Neuron (in vitro differentiated cells): ENCODE measurements around the gene PDCL3.

Experiments
- H2AFZ ChIP-seq: one replicate; pipeline ENCODE4 v1.6.1; 2013; ENCODE audit warnings: low read depth, mild to moderate bottlenecking, inconsistent platforms, low read length, moderate library complexity
- H3K27me3 ChIP-seq: one replicate; pipeline ENCODE4 v1.6.1; 2013; ENCODE audit warnings: low read length; ENCODE audit not compliant: insufficient read depth
- H3K36me3 ChIP-seq: one replicate; pipeline ENCODE4 v1.6.1; 2013; ENCODE audit warnings: low read length; ENCODE audit not compliant: insufficient read depth
- H3K4me1 ChIP-seq: one replicate; pipeline ENCODE4 v1.6.1; 2013; ENCODE audit warnings: low read length; ENCODE audit not compliant: insufficient read depth
- H3K4me3 ChIP-seq: 2 replicates; pipeline ENCODE4 v1.5.1; 2013; ENCODE audit warnings: mild to moderate bottlenecking, low read length, moderate library complexity
- H3K9me3 ChIP-seq: one replicate; pipeline ENCODE4 v1.6.1; 2013; ENCODE audit warnings: low read length

The PDCL3 gene

DNA sequence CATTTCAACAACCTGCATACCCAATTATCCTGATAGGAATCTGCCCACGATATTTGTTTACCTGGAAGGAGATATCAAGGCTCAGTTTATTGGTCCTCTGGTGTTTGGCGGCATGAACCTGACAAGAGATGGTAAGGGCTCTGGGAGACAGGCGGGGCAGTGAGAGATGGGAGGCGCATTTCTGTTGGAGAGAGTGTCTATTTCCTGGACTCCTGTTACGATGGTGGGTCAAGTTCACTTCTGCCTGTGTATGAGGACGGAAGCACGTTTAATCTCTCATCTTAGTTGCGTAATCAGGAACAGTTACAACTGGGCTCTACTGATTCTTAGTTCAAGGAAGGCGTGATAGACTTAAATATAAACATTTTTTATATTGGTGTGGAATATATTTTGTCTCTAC lies 8.9 kb downstream of the PDCL3 start:
- peaks cover 42% of the 10 kb centered on the region for H3K36me3 ChIP-seq
- H3K4me1 ChIP-seq, result no peaks in the 10 kb centered on the region
- H2AFZ ChIP-seq, result no peak overlapping the region
- no peak overlapping the region for H3K4me3 ChIP-seq
- no peaks in the 10 kb centered on the region for H3K9me3 ChIP-seq
- H3K27me3 ChIP-seq, result no peaks in the 10 kb centered on the region

DNA sequence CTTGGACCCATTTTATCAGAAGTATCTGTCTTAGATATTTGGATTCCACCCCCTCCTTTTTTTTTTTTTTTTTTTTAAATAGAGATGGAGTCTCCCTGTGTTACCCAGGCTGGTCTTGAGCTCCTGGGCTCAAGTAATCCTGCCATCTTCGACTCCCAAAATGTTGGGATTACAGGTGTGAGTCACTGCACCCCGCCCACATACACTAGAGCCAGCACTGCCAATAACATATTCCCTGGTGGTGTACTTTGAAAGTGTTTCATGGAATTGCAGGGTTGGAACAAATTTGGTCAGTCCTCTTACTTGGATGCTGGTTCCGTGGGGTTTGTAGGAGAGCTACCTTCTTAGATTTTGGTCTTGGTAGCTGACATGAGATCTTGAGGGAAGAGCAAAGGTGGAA lies 15.0 kb downstream of the PDCL3 start:
- H3K36me3 ChIP-seq, result peaks cover 24% of the 10 kb centered on the region
- no peak overlapping the region for H3K4me3 ChIP-seq
- H2AFZ ChIP-seq, result no peak overlapping the region

DNA sequence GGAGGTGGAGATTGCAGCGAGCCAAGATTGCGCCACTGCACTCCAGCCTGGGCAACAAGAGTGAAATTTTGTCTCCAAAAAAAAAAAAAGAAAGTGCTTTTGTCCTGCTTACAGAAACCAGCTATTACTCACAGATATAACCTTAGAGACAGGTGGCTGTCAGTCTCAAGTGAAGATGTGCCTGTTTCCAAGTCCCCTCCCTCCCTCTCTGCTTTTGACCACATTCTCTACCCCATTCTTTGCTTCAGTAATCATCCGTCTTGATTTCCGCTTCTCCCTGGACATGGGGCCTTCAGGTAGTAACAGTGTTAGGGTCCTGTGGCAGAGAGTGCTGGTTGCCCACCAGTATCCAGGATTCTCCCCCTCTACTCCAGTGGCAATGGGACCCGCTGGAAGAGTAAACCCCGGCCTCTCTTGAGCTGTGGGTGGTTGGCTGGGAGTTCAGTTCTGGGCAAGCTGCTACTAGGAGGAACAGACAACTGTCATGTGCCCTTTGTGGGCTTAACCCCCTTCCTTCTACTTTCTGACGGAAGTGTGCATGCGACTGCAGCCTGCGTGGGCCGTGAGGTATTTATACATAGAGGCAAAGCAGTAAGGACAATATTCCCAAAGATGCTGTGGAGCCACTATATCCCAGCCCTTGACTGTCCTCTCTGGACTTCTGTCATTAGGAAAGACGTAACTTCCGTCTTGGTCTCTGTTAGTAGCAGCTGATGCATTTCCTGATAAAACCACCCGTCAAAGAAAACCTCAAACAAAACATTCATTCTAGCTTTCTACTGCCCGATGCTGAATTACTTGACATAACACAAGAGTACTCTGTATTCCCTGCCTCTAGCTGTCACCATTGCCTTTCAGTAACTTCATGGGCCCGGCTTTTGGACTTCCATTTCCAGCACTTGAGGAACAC lies 17.8 kb downstream of the PDCL3 start:
- Histone ChIP-seq H3K27me3 (no peaks in the 10 kb centered on the region), H3K4me1 (no peaks in the 10 kb centered on the region), H3K9me3 (peaks cover 1% of the 10 kb centered on the region), H2AFZ (no peak overlapping the region), H3K36me3 (peaks cover 9% of the 10 kb centered on the region), H3K4me3 (no peak overlapping the region)

More for the DNA sequence above, 15.0 kb downstream of the PDCL3 start:
- no peaks in the 10 kb centered on the region for H3K27me3 ChIP-seq
- no peaks in the 10 kb centered on the region for H3K4me1 ChIP-seq
- H3K9me3 ChIP-seq, result no peaks in the 10 kb centered on the region

DNA sequence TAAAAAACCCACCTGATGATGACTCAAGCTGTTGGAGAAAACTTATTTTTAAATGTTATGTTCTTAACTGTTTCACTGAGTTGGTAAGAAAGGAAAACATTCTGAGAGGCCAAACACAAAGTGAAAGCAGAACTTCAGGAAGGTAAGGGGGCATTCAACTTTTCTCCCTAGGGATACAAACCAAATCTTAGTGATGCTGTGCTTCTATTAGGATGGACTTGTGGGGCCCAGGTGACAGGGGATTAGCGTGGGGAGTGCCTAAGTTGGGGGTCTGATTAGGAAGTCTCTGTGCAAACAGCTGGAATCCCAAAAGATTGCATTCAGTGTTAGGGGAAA lies 18.5 kb downstream of the PDCL3 start:
- peaks cover 5% of the 10 kb centered on the region for H3K36me3 ChIP-seq
- H3K4me3 ChIP-seq, result no peak overlapping the region
- no peaks in the 10 kb centered on the region for H3K27me3 ChIP-seq
- H2AFZ ChIP-seq, result no peak overlapping the region
- H3K4me1 ChIP-seq, result no peaks in the 10 kb centered on the region
- H3K9me3 ChIP-seq, result peaks cover 1% of the 10 kb centered on the region

DNA sequence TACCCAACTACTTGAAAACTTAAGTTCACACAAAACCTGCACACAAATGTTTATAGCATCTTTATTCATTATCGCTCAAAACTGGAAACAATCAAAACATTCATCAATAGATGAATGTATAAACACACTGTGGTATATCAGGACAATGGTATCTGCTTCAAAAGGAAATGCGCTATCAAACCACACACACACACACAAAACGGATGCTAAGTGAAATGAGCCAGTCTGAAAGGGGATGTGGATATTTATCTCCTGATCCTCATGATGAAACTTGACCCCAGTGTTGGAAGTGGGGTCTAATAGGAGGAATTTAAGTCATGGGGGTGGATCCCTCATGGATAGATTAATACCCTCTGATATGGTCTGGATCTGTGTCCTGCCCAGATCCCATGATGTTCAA lies 22.0 kb downstream of the PDCL3 start:
- Histone ChIP-seq H3K4me1 (no peaks in the 10 kb centered on the region), H3K9me3 (peaks cover 1% of the 10 kb centered on the region), H3K27me3 (no peaks in the 10 kb centered on the region), H3K4me3 (no peak overlapping the region), H2AFZ (no peak overlapping the region), H3K36me3 (no peaks in the 10 kb centered on the region)

DNA sequence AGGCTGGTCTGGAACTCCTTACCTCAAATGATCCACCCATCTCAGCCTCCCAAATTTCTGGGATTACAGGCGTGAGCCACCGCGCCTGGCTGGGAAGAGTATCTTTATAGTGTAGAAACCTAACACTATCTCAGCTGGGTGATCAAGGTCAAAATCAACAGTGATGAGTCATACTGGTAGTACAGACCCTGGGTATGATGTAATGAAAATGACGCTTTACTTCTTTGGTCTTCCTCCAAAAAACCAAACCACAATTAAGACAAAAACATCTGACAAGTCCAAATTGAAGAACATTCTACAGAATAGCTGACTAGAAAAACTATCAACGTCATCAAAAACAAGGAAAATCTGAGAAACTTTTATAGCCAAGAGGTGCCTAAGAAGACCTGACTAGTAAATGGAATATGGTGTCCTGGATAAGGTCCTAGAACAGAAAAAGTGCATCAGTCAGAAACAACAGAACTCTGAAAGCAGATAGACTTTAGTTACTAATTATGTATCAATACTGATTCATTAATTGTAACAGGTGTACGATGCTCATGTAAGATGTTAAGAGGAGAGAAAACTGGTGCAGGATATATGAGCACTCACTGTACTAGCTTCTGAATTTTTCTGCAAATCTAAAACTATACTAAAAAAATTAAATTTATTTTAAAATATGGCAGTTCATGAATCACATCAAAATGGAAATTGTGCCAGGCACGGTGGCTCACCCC lies 25.4 kb downstream of the PDCL3 start:
- H3K4me3 ChIP-seq, result no peak overlapping the region
- no peaks in the 10 kb centered on the region for H3K27me3 ChIP-seq
- no peaks in the 10 kb centered on the region for H3K36me3 ChIP-seq
- no peaks in the 10 kb centered on the region for H3K4me1 ChIP-seq
- peaks cover 1% of the 10 kb centered on the region for H3K9me3 ChIP-seq
- H2AFZ ChIP-seq, result no peak overlapping the region

DNA sequence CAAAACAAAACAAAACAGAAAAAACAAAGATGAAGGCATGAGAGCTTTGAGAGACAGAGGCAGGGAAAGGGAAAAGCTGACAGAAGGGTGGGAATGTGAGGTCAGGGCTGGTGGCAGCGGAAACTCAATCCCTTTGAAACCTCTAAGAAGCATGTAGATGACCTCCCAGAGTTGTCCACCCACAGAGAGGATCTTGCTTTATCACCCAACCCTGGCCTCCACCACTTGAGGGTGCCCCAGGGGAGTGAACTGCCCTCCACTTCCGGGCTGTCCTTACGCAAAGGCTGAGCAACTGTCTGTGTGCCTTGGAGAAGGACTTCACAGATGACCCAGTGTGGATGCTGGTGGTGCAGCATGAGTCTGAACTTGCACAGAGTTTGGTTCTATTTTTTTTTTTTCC lies 26.7 kb downstream of the PDCL3 start:
- Histone ChIP-seq H2AFZ (no peak overlapping the region), H3K4me3 (no peak overlapping the region), H3K9me3 (peaks cover 1% of the 10 kb centered on the region), H3K36me3 (no peaks in the 10 kb centered on the region), H3K4me1 (no peaks in the 10 kb centered on the region), H3K27me3 (no peaks in the 10 kb centered on the region)

DNA sequence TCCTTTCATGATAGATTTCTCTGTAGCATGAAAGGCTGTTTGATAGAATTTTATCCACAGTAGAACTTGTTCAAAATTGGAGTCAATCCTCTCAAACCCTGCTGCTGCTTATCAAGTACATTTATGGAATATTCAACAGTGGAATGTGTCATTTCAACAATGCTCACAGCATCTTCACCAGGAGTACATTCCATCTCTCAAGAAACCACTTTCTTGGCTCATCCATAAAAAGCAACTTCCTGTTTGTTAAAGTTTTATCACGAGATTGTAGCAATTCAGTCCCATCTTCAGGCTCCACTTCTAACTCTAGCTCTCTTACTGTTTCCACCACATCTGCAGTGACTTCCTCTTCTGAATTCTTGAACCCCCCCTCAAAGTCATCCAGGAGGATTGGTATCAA lies 29.4 kb downstream of the PDCL3 start:
- H3K27me3 ChIP-seq, result no peaks in the 10 kb centered on the region
- H3K9me3 ChIP-seq, result no peaks in the 10 kb centered on the region
- H3K4me1 ChIP-seq, result no peaks in the 10 kb centered on the region
- H3K36me3 ChIP-seq, result no peaks in the 10 kb centered on the region
- no peak overlapping the region for H3K4me3 ChIP-seq
- no peak overlapping the region for H2AFZ ChIP-seq

DNA sequence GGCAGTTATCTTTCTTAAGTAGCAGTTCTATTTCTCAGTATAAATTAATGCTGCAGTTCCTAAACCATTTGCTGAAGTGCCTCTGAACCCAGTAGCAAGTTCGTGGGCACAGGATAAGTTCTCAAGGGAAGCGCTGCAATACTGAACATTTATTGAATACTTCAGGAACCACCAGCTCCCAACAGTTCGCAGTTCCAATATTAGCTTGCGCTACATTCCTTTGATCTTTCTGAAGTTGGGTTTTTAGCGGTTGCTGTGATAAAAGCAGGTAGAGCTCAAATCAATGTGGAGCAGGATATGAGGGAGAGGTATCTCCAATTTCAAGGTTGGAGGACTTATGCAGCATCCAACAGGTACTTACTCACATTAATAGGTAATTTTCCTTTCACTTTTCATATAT lies 33.7 kb downstream of the PDCL3 start:
- Histone ChIP-seq H3K4me1 (no peaks in the 10 kb centered on the region), H3K4me3 (no peak overlapping the region), H3K27me3 (no peaks in the 10 kb centered on the region), H2AFZ (no peak overlapping the region), H3K9me3 (no peaks in the 10 kb centered on the region), H3K36me3 (no peaks in the 10 kb centered on the region)

DNA sequence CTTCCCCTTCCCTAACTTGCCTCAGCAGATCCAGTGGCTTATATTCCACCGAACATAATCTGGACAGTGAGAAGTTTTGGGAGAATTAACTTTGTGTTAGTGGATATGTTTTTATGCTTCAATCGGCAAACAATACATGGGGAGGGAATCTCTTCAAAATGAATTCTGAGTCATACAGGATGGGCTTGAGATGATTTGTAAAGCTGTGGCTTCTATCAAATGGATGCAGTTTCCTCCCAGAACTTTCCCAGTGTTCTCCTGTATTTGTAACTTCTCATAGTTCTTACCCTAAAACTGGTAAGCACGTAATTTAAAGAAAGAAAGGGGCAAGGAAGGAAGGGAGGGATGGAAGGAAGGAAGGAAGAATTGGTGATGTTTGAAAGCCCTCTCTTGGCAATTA lies 36.8 kb downstream of the PDCL3 start:
- H2AFZ ChIP-seq, result no peak overlapping the region
- H3K27me3 ChIP-seq, result no peaks in the 10 kb centered on the region
- H3K4me1 ChIP-seq, result no peaks in the 10 kb centered on the region
- no peak overlapping the region for H3K4me3 ChIP-seq
- no peaks in the 10 kb centered on the region for H3K9me3 ChIP-seq
- no peaks in the 10 kb centered on the region for H3K36me3 ChIP-seq

DNA sequence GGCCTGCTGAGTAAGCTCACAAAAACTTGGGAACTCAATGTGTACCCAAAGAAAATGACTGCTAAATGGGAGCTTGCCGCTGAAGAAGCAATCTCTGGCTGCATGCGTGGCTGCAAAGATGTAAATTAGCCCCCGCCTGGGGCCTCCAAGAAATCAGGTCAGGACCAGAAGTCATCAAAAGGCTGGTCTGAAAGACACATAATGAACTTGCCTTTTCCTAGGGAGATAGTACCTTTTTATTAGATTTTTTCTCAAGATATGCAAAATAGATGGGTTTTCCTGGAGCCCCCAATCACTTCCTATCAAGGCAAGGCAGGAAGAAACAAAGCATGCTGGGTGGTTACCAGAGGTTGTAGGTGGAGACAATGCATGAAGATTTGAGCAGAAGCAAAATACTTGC lies 38.9 kb downstream of the PDCL3 start:
- no peaks in the 10 kb centered on the region for H3K4me1 ChIP-seq
- no peak overlapping the region for H2AFZ ChIP-seq
- H3K4me3 ChIP-seq, result no peak overlapping the region
- no peaks in the 10 kb centered on the region for H3K27me3 ChIP-seq
- H3K36me3 ChIP-seq, result no peaks in the 10 kb centered on the region
- H3K9me3 ChIP-seq, result no peaks in the 10 kb centered on the region

DNA sequence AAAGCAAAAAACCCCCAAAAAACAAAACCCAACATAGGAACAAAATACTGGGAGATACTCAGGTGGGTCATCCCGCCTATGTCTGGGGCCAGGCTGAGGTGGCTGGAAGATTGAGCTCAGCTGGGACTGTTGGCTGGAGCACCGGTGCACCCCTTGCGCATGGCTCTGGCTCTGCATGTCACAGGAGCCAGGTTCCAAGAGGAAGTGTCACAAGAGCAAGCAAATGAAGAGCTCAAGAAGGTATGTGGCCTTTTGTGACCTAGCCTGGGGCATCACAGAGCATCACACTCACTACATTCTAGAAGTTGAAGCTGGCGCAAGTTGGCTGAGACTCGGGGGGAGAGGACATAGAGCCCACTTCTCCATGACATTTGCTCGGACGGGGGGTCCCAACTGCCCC lies 40.6 kb downstream of the PDCL3 start:
- Histone ChIP-seq H3K9me3 (no peaks in the 10 kb centered on the region), H3K27me3 (no peaks in the 10 kb centered on the region), H3K36me3 (no peaks in the 10 kb centered on the region), H2AFZ (no peak overlapping the region), H3K4me1 (no peaks in the 10 kb centered on the region), H3K4me3 (no peak overlapping the region)

DNA sequence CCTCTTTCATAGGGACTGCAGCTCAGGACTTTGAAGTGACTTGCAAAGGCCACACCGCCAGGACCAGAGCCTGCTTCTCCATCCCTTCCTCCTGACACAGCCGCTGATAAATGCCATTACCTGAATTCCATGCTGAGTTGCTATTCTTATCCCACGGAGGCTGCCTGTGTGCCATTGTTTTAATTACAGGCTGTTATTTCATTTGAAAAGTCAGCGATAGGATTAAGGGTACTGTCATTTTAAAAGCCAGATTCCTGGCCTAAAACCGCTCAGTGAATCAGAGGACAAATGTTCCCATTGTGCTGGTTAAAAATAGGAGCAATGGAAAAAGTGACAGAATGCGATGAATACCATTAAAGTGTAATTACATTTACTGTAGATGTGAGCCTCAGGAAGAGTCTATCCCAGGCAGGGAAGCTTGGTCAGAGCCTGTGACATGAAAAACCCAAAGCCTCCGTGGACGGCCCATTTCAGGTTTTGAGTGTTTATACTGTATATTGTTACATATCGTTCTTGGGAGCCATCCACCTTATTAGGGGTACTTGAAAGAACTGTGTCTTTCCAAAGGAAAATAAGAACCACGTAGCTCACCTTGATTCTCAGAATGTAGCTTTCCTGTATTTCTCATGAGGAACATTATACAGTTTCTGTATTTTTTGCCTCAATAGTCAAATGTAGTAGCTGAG lies 41.3 kb downstream of the PDCL3 start:
- no peaks in the 10 kb centered on the region for H3K9me3 ChIP-seq
- no peaks in the 10 kb centered on the region for H3K36me3 ChIP-seq
- no peak overlapping the region for H2AFZ ChIP-seq
- H3K4me3 ChIP-seq, result no peak overlapping the region
- no peaks in the 10 kb centered on the region for H3K4me1 ChIP-seq
- no peaks in the 10 kb centered on the region for H3K27me3 ChIP-seq
